Measurements from ENCODE around the gene MYO15A.

The MYO15A gene

GRCh38 chr17:18158022-18158600 lies 49.6 kb downstream of the MYO15A start:
- no peaks in the 10 kb centered on the region for H3K36me3 ChIP-seq
- H3K4me1 ChIP-seq, result peaks cover 0 to 17% (median 12%) of the 10 kb centered on the region in 4 donors
- H3K27ac ChIP-seq, result peak overlapping the region; percentile 60 to 64
- H3K4me3 ChIP-seq, result peak overlapping the region; percentile 51 to 55
- peak; percentile 88 to 94 for DNase-seq
- no peaks in the 10 kb centered on the region for H3K9me3 ChIP-seq
- intact Hi-C loops (cut with DNase I; ENCODE audit: low total_unique reads), result no loop called here
- TF ChIP-seq CTCF (IDR thresholded peaks at IDR 0.05), result no peak
- H3K27me3 ChIP-seq, result no peaks in the 10 kb centered on the region

- Histone ChIP-seq H3K36me3 (no peaks in the 10 kb centered on the region), H3K27me3 (no peaks in the 10 kb centered on the region), H3K4me3 (no peak overlapping the region), H3K27ac (no peak overlapping the region), H3K4me1 (peaks cover 0 to 13% (median 6%) of the 10 kb centered on the region in 4 donors), H3K9me3 (no peaks in the 10 kb centered on the region)
- no peak for DNase-seq
- no peak for TF ChIP-seq CTCF (IDR thresholded peaks at IDR 0.05)
- intact Hi-C loops (cut with DNase I; ENCODE audit: low total_unique reads), result no loop called here
Measured at GRCh38 chr17:18159551-18160120, 51.1 kb downstream of the MYO15A start.

- no peak for DNase-seq
- no peak for TF ChIP-seq CTCF (IDR thresholded peaks at IDR 0.05)
- no peaks in the 10 kb centered on the region for H3K27me3 ChIP-seq
- H3K36me3 ChIP-seq, result no peaks in the 10 kb centered on the region
- H3K27ac ChIP-seq, result no peak overlapping the region
- peaks cover 0 to 13% (median 6%) of the 10 kb centered on the region in 4 donors for H3K4me1 ChIP-seq
- no peak overlapping the region for H3K4me3 ChIP-seq
- H3K9me3 ChIP-seq, result no peaks in the 10 kb centered on the region
- intact Hi-C loops (cut with DNase I; ENCODE audit: low total_unique reads), result no loop called here
Measured at GRCh38 chr17:18160128-18160856, 51.7 kb downstream of the MYO15A start.

- intact Hi-C loops (cut with DNase I; ENCODE audit: low total_unique reads), result no loop called here
- Histone ChIP-seq H3K36me3 (no peaks in the 10 kb centered on the region), H3K9me3 (no peaks in the 10 kb centered on the region), H3K4me3 (no peak overlapping the region), H3K27me3 (no peaks in the 10 kb centered on the region), H3K4me1 (peaks cover 0 to 13% (median 6%) of the 10 kb centered on the region in 4 donors), H3K27ac (no peak overlapping the region)
- TF ChIP-seq CTCF (IDR thresholded peaks at IDR 0.05), result no peak
- no peak for DNase-seq
Measured at GRCh38 chr17:18161207-18162145, 52.9 kb downstream of the MYO15A start.

- DNase-seq, result no peak
- Histone ChIP-seq H3K9me3 (no peaks in the 10 kb centered on the region), H3K27ac (no peak overlapping the region), H3K27me3 (no peaks in the 10 kb centered on the region), H3K4me1 (peaks cover 0 to 5% (median 3%) of the 10 kb centered on the region in 4 donors), H3K4me3 (no peak overlapping the region), H3K36me3 (no peaks in the 10 kb centered on the region)
- intact Hi-C loops (cut with DNase I; ENCODE audit: low total_unique reads), result no loop called here
- no peak for TF ChIP-seq CTCF (IDR thresholded peaks at IDR 0.05)
Measured at GRCh38 chr17:18163547-18163946, 55.0 kb downstream of the MYO15A start.
